Mucosa of descending colon (tissue), 3 donors: ENCODE results near the gene SNX18. TPM values are rescaled to one million over a fixed set of nuclear protein-coding genes. Genes with fewer than 3 reads are reported as not detected.

Experiments
- total RNA-seq, 3 donors: library from RNA; stranded (reverse); fragmentation: NEBNext Ultra II Directional in 2 of 3; extraction: Animal tissue kit (Norgen Biotek cat#: 25700) in 2 of 3; gene quantifications; one replicate each; pipeline versions ENCODE4 v1.2.1 to v1.2.4, GENCODE V29; 2021 to 2023
- donor health status: DM: no; HTN: no; CAD: no; lungs with moderate emphysema.
- donor health status: DM: no; HTN: no; CAD: no.
- donor health status: DM: no; HTN: yes; CAD: no.

The SNX18 gene
- total RNA-seq, 3 donors from 2014 or later = 8.7 to 28.9 (median 13.7) TPM

Other genes with a start within 250 kb of the SNX18 start
- 10 to 100 TPM; 21.2 to 34.8 (median 30.1) TPM for gene ARL15, start 207.2 kb upstream of the SNX18 start, total RNA-seq
- gene HSPB3, start 62.1 kb upstream of the SNX18 start, total RNA-seq = 1 to 10 TPM in 2 of 3 donors, under 1 TPM in 1; 0.78 to 4.6 (median 1.5) TPM